CD4-positive, alpha-beta T cell (primary cell): Measurements from ENCODE around the gene NEK2. TPM values are rescaled to one million over a fixed set of nuclear protein-coding genes. Genes with fewer than 3 reads are reported as not detected.

Experiments
- ATAC-seq: fragments of 200-7000 bp; cut with Tn5 transposase; one replicate; pipeline ENCODE4 v1.10.0; 2022; ENCODE audit warnings: mild to moderate bottlenecking; ENCODE audit not compliant: poor library complexity
- CTCF ChIA-PET: fragments of 350-600 bp; sonication (Branson Sonifier 250); formaldehyde crosslinking; loops from one replicate; lab custom pipeline; 2021; ENCODE audit warnings: antibody characterized with exemption, inconsistent platforms; lab: Charles Lee
- POLR2A ChIA-PET: fragments of 350-600 bp; sonication (Branson Sonifier 250); formaldehyde crosslinking; loops from one replicate; lab custom pipeline; 2021; ENCODE audit warnings: antibody characterized with exemption, inconsistent platforms; lab: Charles Lee
- DNase-seq, 14 experiments: peaks; one replicate each; pipeline ENCODE4 v3.0.0-alpha.2; 2013 to 2020; ENCODE audit warnings: mixed read lengths in 2 of 14
- H3K27ac ChIP-seq, 2 donors: one replicate each; pipeline versions ENCODE4 v1.5.1 to v1.7.0; 2013; ENCODE audit warnings: low read length in 2 of 2, low read depth in 1 of 2, mild to moderate bottlenecking in 1 of 2
- H3K27me3 ChIP-seq, 2 experiments: 1 replicate in 1 of 2; 2 replicates in 1 of 2; pipeline versions ENCODE4 v1.6.1 to v1.7.0; 2013; ENCODE audit warnings: low read length in 2 of 2, control low read depth in 1 of 2, mild to moderate bottlenecking in 1 of 2, moderate library complexity in 1 of 2; ENCODE audit not compliant: insufficient read depth in 2 of 2, control insufficient read depth in 1 of 2
- H3K36me3 ChIP-seq: one replicate; pipeline ENCODE4 v1.6.1; 2013; ENCODE audit warnings: low read length, control low read depth; ENCODE audit not compliant: insufficient read depth
- H3K4me1 ChIP-seq: one replicate; pipeline ENCODE4 v1.6.1; 2013; ENCODE audit warnings: low read length, control low read depth; ENCODE audit not compliant: insufficient read depth
- H3K4me3 ChIP-seq: one replicate; pipeline ENCODE4 v1.5.1; 2013; ENCODE audit warnings: mild to moderate bottlenecking, low read length, moderate library complexity
- H3K9me3 ChIP-seq, 2 experiments: 1 replicate in 1 of 2; 2 replicates in 1 of 2; pipeline versions ENCODE4 v1.6.1 to v1.7.0; 2013; ENCODE audit warnings: low read length in 2 of 2, mild to moderate bottlenecking in 2 of 2, control low read depth in 1 of 2, moderate library complexity in 1 of 2; ENCODE audit not compliant: control insufficient read depth in 1 of 2, insufficient read depth in 1 of 2
- H3K27ac Mint-ChIP-seq: one replicate; pipeline ENCODE4 v1.8.0; 2020; ENCODE audit warnings: mixed read lengths
- H3K27me3 Mint-ChIP-seq: one replicate; pipeline ENCODE4 v1.8.0; 2021; ENCODE audit warnings: mixed read lengths
- H3K36me3 Mint-ChIP-seq: one replicate; pipeline ENCODE4 v1.8.0; 2021; ENCODE audit warnings: low read depth, mixed read lengths
- H3K4me1 Mint-ChIP-seq: one replicate; pipeline ENCODE4 v1.8.0; 2021; ENCODE audit warnings: low read depth, mixed read lengths
- H3K4me3 Mint-ChIP-seq: one replicate; pipeline ENCODE4 v1.8.0; 2020; ENCODE audit warnings: mild to moderate bottlenecking, mixed read lengths
- H3K9me3 Mint-ChIP-seq: one replicate; pipeline ENCODE4 v1.8.0; 2020; ENCODE audit warnings: mixed read lengths
- CTCF ChIP-seq: fragments of 200-600 bp; IDR thresholded peaks from one replicate; pipeline ENCODE4 v1.8.0; 2022; ENCODE audit warnings: antibody characterized with exemption, mild to moderate bottlenecking
- intact Hi-C, 2 experiments: fragments of 100-400 bp; cut with DNase I in 1 of 2; cut with micrococcal nuclease in 1 of 2; formaldehyde crosslinking; loops; one replicate each; pipeline versions ENCODE4 v1.15.1 to v1.9.0; 2023 to 2025; cut with DNase I, micrococcal nuclease
- total RNA-seq, 174 experiments: library from RNA in 2 of 174; stranded (reverse) in 2 of 174; gene quantifications; one replicate each; pipeline ENCODE4 v1.2.3 and lab custom pipeline; 2021 to 2026

NEK2 gene
- total RNA-seq, 2 experiments from 2014 or later, result not detected

DNA sequence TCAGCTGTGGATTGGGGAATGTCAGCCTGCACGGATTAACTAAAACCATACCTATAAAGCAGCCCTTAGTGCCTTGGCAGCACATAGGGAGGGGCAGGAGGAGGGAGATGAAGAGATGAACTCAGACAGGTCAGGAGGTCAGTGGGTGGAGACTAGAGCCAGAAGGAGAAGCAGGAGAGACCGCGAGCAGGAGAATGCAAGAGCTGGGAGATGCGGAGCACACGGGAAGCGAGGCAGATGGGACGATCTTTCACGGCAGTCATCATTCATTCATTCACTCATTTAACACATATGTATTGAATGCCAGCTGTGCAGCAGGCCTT, 41.9 kb downstream of the NEK2 start:
- Histone ChIP-seq H3K9me3 (no peaks in the 10 kb centered on the region), H3K27ac (no peak overlapping the region), H3K36me3 (no peaks in the 10 kb centered on the region), H3K4me3 (no peak overlapping the region), H3K4me1 (peaks cover 5% of the 10 kb centered on the region), H3K27me3 (no peaks in the 10 kb centered on the region)
- Mint-ChIP-seq H3K4me3 (no peak overlapping the region), H3K9me3 (no peaks in the 10 kb centered on the region), H3K36me3 (no peaks in the 10 kb centered on the region), H3K27ac (no peak overlapping the region), H3K4me1 (no peaks in the 10 kb centered on the region), H3K27me3 (no peaks in the 10 kb centered on the region)
- POLR2A ChIA-PET, result no interaction called here
- intact Hi-C loops, result no loop called here
- no peak for DNase-seq
- CTCF ChIA-PET, result no interaction called here
- ATAC-seq, result no peak
- TF ChIP-seq CTCF, result no peak

GRCh38 chr1:211632808-211633523, 42.5 kb downstream of the NEK2 start:
- intact Hi-C loops, result no loop called here
- DNase-seq, result peak in 1 of 14 experiments; percentile 26
- Mint-ChIP-seq H3K27ac (no peak overlapping the region), H3K36me3 (no peaks in the 10 kb centered on the region), H3K9me3 (no peaks in the 10 kb centered on the region), H3K4me1 (no peaks in the 10 kb centered on the region), H3K27me3 (no peaks in the 10 kb centered on the region), H3K4me3 (no peak overlapping the region)
- Histone ChIP-seq H3K9me3 (no peaks in the 10 kb centered on the region), H3K4me1 (peaks cover 5% of the 10 kb centered on the region), H3K4me3 (no peak overlapping the region), H3K36me3 (no peaks in the 10 kb centered on the region), H3K27me3 (no peaks in the 10 kb centered on the region), H3K27ac (no peak overlapping the region)
- ChIA-PET CTCF (no interaction called here), POLR2A (no interaction called here)
- no peak for TF ChIP-seq CTCF
- no peak for ATAC-seq

DNA sequence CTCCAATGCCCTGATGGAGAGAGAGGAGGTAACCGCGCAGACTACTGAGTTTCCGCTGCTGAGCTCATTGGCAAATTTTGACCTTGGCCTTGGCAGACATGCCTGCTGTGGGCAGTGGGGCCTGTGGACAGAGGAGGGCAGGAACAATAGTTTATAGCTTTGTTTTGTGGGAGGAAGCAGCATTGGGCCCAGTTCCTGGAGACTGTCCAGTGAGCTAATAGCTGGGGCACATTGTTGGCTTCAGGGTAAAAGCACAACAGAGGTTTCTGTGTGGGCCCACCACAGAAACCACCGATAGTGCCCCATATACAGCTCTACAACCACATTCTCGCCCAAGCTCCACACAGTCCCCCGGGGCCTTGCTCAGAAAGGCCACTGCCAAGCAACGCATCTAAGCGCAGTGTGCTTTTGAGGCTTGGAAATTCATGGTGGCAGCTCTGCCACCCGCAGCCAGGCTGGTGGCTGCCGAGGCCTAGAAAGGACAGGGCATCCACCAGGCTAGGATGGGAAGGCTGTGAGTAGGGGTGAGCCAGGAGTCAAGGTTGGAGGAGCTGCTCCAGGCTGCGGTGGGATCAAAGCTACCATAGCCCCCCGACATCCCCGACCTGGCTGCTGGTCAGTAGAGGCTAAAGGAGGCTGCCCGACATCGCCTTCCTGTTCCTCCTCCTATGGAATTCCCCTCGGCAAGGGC, 43.2 kb downstream of the NEK2 start:
- no peak overlapping the region for H3K27ac Mint-ChIP-seq
- H3K9me3 Mint-ChIP-seq, result no peaks in the 10 kb centered on the region
- H3K4me1 ChIP-seq, result peaks cover 5% of the 10 kb centered on the region
- no peak for ATAC-seq
- no peak overlapping the region for H3K27ac ChIP-seq
- TF ChIP-seq CTCF, result no peak
- no peaks in the 10 kb centered on the region for H3K27me3 ChIP-seq
- no peak overlapping the region for H3K4me3 ChIP-seq
- POLR2A ChIA-PET, result no interaction called here
- no peak overlapping the region for H3K4me3 Mint-ChIP-seq
- H3K4me1 Mint-ChIP-seq, result no peaks in the 10 kb centered on the region
- no peaks in the 10 kb centered on the region for H3K36me3 ChIP-seq
- H3K9me3 ChIP-seq, result no peaks in the 10 kb centered on the region
- H3K27me3 Mint-ChIP-seq, result no peaks in the 10 kb centered on the region
- CTCF ChIA-PET, result no interaction called here
- H3K36me3 Mint-ChIP-seq, result no peaks in the 10 kb centered on the region
- intact Hi-C loops, result no loop called here
- DNase-seq, result no peak
